ENCODE data around the gene RAD21L1. TPM values are rescaled to one million over a fixed set of nuclear protein-coding genes. Genes with fewer than 3 reads are reported as not detected.

RAD21L1 gene
- polyA plus RNA-seq, 3 donors, result not detected

DNA sequence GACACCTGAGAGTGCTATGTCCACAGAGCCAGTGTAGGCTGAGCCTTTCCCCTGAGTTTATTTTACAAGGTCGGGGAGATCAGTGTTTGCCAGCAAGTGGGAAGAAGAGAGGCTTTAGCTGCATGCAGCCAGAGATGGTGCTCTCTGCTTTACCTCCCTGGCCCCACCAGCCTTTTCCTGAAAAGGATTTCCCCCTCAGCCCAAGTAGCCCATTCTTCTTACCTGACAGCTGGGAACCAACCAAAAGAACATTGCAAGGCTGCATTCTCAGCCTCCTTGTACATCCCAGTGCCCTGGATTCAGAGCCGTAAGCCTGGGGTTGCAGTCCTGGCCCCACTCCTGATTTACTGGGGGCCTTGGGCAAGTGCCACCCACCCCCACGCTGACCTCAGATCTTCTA is 57.1 kb downstream of the RAD21L1 start:
- Histone ChIP-seq H3K4me2 (replicated peaks; ENCODE audit: extremely low read depth, low read length, poor library complexity, severe bottlenecking) (no peak overlapping the region), H3K36me3 (replicated peaks in 1 of 2; ENCODE audit: control insufficient read depth in 1 of 2, insufficient read depth in 2 of 2, low read length in 2 of 2) (no peaks in the 10 kb centered on the region), H3K79me2 (ENCODE audit: insufficient read depth, low read length) (no peaks in the 10 kb centered on the region), H2AFZ (ENCODE audit: insufficient read depth, low read depth, low read length, poor library complexity, severe bottlenecking) (no peak overlapping the region), H3K4me1 (ENCODE audit: control insufficient read depth in 1 of 2, insufficient read depth in 2 of 2, low read length in 2 of 2) (no peaks in the 10 kb centered on the region), H3K27ac (ENCODE audit: low read depth in 1 of 2, low read length in 2 of 2) (no peak overlapping the region), H3K9ac (ENCODE audit: insufficient read depth, low read length, poor library complexity, severe bottlenecking) (no peak overlapping the region), H3K9me3 (replicated peaks in 1 of 2; ENCODE audit: control insufficient read depth in 1 of 2, insufficient read depth in 1 of 2, low read length in 2 of 2) (no peaks in the 10 kb centered on the region), H4K20me1 (ENCODE audit: insufficient read depth, low read length) (no peaks in the 10 kb centered on the region), H3K4me3 (replicated peaks in 1 of 3; ENCODE audit: low read depth in 2 of 3, low read length in 3 of 3) (no peak overlapping the region), H3K27me3 (ENCODE audit: control insufficient read depth in 2 of 2, insufficient read depth in 2 of 2, low read length in 2 of 2) (no peaks in the 10 kb centered on the region)
- no peak for DNase-seq
- Mint-ChIP-seq H3K27ac (no peak overlapping the region), H3K4me1 (no peaks in the 10 kb centered on the region), H3K9me3 (peaks cover 0 to 2% (median 0%) of the 10 kb centered on the region in 7 donors), H3K4me3 (no peak overlapping the region), H3K36me3 (no peaks in the 10 kb centered on the region), H3K27me3 (ENCODE audit: low read depth in 3 of 3) (peaks cover 1 to 8% (median 8%) of the 10 kb centered on the region in 3 donors)
- TF ChIP-seq, protein P1, sequence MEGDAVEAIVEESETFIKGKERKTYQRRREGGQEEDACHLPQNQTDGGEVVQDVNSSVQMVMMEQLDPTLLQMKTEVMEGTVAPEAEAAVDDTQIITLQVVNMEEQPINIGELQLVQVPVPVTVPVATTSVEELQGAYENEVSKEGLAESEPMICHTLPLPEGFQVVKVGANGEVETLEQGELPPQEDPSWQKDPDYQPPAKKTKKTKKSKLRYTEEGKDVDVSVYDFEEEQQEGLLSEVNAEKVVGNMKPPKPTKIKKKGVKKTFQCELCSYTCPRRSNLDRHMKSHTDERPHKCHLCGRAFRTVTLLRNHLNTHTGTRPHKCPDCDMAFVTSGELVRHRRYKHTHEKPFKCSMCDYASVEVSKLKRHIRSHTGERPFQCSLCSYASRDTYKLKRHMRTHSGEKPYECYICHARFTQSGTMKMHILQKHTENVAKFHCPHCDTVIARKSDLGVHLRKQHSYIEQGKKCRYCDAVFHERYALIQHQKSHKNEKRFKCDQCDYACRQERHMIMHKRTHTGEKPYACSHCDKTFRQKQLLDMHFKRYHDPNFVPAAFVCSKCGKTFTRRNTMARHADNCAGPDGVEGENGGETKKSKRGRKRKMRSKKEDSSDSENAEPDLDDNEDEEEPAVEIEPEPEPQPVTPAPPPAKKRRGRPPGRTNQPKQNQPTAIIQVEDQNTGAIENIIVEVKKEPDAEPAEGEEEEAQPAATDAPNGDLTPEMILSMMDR (IDR thresholded peaks at IDR 0.05), result no peak
- intact Hi-C loops (cut with micrococcal nuclease), result no loop called here
- WGBS (ENCODE audit: insufficient coverage), result 100% methylated on average over 2 of the region's 3 CpGs

DNA sequence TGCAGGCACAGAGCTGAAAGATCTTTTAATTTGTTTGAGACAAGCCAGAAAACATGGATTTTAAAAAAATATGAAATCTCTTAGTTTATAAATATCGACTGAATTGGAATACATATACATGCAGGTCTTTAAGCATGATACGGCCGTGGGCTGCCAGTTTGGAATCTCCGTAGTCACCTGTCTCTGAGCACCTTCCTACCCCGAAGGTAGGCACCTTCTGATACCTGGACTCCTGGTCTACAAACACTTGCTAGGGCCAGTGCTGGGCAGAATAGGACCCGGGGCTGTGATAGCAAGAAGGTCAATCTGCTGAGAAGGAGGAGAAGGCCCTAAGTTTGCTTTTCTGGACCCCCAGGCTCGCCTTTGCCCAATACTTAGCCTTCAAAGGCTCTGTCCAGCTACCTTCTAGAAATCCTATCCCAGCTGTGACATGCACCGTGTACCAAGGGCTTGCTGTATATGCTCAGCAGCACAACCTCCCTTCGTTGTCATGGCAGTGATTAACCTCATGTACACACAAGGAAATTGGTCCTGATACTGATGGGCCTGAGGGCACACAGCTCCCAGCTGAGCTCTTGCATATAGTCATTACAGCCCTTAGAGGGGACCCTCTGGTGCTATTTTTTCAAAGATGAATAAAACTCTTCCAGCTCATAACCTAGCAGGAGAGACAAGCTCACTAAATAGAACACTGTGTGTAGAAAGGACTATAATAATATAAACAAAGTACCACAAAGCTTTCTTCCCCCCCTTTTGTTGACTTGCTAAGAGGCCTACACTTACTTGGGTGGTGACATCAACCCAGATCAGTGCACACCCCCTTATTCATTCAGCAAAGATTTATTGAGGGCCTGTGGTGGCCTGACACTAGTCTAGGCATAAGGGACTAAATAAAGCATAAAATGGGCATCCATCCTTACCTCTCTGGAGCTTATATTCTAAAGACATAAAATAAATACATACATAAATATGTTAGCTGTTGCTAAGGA is 58.0 kb downstream of the RAD21L1 start:
- TF ChIP-seq, protein P1 (IDR thresholded peaks at IDR 0.05), result no peak
- Histone ChIP-seq H3K4me1 (ENCODE audit: control insufficient read depth in 1 of 2, insufficient read depth in 2 of 2, low read length in 2 of 2) (no peaks in the 10 kb centered on the region), H3K4me2 (replicated peaks; ENCODE audit: extremely low read depth, low read length, poor library complexity, severe bottlenecking) (no peak overlapping the region), H3K79me2 (ENCODE audit: insufficient read depth, low read length) (no peaks in the 10 kb centered on the region), H3K9ac (ENCODE audit: insufficient read depth, low read length, poor library complexity, severe bottlenecking) (no peak overlapping the region), H4K20me1 (ENCODE audit: insufficient read depth, low read length) (no peaks in the 10 kb centered on the region), H3K4me3 (replicated peaks in 1 of 3; ENCODE audit: low read depth in 2 of 3, low read length in 3 of 3) (no peak overlapping the region), H3K36me3 (replicated peaks in 1 of 2; ENCODE audit: control insufficient read depth in 1 of 2, insufficient read depth in 2 of 2, low read length in 2 of 2) (no peaks in the 10 kb centered on the region), H3K27ac (ENCODE audit: low read depth in 1 of 2, low read length in 2 of 2) (no peak overlapping the region), H3K27me3 (ENCODE audit: control insufficient read depth in 2 of 2, insufficient read depth in 2 of 2, low read length in 2 of 2) (no peaks in the 10 kb centered on the region), H2AFZ (ENCODE audit: insufficient read depth, low read depth, low read length, poor library complexity, severe bottlenecking) (no peak overlapping the region), H3K9me3 (replicated peaks in 1 of 2; ENCODE audit: control insufficient read depth in 1 of 2, insufficient read depth in 1 of 2, low read length in 2 of 2) (no peaks in the 10 kb centered on the region)
- no peak overlapping the region for H3K27ac Mint-ChIP-seq
- intact Hi-C loops (cut with micrococcal nuclease), result no loop called here
- H3K4me3 Mint-ChIP-seq, result no peak overlapping the region
- WGBS (ENCODE audit: insufficient coverage), result 95% methylated on average over 4 of the region's 9 CpGs
- H3K36me3 Mint-ChIP-seq, result no peaks in the 10 kb centered on the region
- H3K4me1 Mint-ChIP-seq, result no peaks in the 10 kb centered on the region
- peaks cover 0 to 2% (median 0%) of the 10 kb centered on the region in 7 donors for H3K9me3 Mint-ChIP-seq
- DNase-seq, result no peak
- peaks cover 1 to 8% (median 8%) of the 10 kb centered on the region in 3 donors for H3K27me3 Mint-ChIP-seq (ENCODE audit: low read depth in 3 of 3)
